ENCODE data around the gene FOXJ1. TPM values are rescaled to one million over a fixed set of nuclear protein-coding genes. Genes with fewer than 3 reads are reported as not detected.
A peak's percentile ranks its signal among the peaks of the same experiment; 100 is the strongest.

FOXJ1 gene
- total and polyA plus RNA-seq, 2 donors, result 0.90 to 1.4 TPM

- Histone ChIP-seq H3K36me3 (ENCODE audit: insufficient read depth) (no peaks in the 10 kb centered on the region), H3K27ac (ENCODE audit: low read depth) (no peak overlapping the region), H3K4me1 (ENCODE audit: insufficient read depth) (no peaks in the 10 kb centered on the region), H3K4me3 (ENCODE audit: low read depth, low read length) (no peak overlapping the region)
- DNase-seq (ENCODE audit: extremely low spot score), result no peak
- WGBS, result 89% methylated on average over 7 of the region's 7 CpGs
Measured at GRCh38 chr17:76115138-76115754, 25.8 kb downstream of the FOXJ1 start.

GRCh38 chr17:76111956-76112355 is 29.1 kb downstream of the FOXJ1 start:
- Histone ChIP-seq H3K4me3 (ENCODE audit: low read depth, low read length) (no peak overlapping the region), H3K36me3 (ENCODE audit: insufficient read depth) (no peaks in the 10 kb centered on the region), H3K27ac (ENCODE audit: low read depth) (no peak overlapping the region), H3K4me1 (ENCODE audit: insufficient read depth) (no peaks in the 10 kb centered on the region)
- 88% methylated on average over 2 of the region's 2 CpGs for WGBS
- no peak for DNase-seq (ENCODE audit: extremely low spot score)

DNA sequence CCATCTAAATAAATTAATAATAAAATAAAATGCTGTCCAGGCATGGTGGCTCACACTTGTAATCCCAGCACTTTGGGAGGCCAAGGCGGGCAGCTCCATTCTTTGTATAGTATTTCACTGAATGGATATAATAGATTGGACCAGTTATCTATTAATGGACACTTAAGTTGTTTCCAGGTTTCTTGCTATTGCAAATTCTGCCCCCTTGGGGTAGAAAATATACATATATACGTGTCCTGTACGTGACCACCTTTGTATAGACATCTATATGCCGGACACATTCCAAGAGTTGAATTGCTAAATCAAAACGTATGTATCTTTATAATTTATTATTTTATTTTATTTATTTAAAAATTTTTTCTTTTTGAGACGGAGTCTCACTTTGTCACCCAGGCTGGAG is 33.5 kb downstream of the FOXJ1 start:
- Histone ChIP-seq H3K4me1 (ENCODE audit: insufficient read depth) (no peaks in the 10 kb centered on the region), H3K27ac (ENCODE audit: low read depth) (no peak overlapping the region), H3K4me3 (ENCODE audit: low read depth, low read length) (no peak overlapping the region), H3K36me3 (ENCODE audit: insufficient read depth) (no peaks in the 10 kb centered on the region)
- WGBS, result 87% methylated on average over 6 of the region's 6 CpGs
- no peak for DNase-seq (ENCODE audit: extremely low spot score)

DNA sequence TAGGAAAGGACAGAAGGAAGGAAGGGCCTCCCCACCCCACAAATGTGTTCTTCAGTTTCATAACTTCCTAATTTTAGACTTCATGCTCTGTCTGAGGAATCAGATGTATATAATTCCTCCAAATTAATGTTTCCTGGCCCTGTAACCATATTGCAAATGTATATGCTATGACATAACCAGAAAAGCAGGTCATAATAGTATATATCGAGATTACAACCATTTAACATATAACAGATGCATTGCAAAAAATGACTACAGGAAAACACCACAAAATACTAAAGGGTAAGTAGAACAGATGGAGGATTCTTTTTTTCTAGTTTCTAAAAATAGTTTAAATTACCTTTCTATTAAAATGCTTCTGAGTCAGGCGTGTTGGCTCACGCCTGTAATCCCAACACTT is 34.3 kb downstream of the FOXJ1 start:
- H3K4me3 ChIP-seq (ENCODE audit: low read depth, low read length), result no peak overlapping the region
- DNase-seq (ENCODE audit: extremely low spot score), result no peak
- 36% methylated on average over 3 of the region's 3 CpGs for WGBS
- no peaks in the 10 kb centered on the region for H3K36me3 ChIP-seq (ENCODE audit: insufficient read depth)
- no peaks in the 10 kb centered on the region for H3K4me1 ChIP-seq (ENCODE audit: insufficient read depth)
- H3K27ac ChIP-seq (ENCODE audit: low read depth), result no peak overlapping the region

GRCh38 chr17:76104896-76105231 is 36.2 kb downstream of the FOXJ1 start:
- WGBS, result 72% methylated on average over 5 of the region's 5 CpGs

DNA sequence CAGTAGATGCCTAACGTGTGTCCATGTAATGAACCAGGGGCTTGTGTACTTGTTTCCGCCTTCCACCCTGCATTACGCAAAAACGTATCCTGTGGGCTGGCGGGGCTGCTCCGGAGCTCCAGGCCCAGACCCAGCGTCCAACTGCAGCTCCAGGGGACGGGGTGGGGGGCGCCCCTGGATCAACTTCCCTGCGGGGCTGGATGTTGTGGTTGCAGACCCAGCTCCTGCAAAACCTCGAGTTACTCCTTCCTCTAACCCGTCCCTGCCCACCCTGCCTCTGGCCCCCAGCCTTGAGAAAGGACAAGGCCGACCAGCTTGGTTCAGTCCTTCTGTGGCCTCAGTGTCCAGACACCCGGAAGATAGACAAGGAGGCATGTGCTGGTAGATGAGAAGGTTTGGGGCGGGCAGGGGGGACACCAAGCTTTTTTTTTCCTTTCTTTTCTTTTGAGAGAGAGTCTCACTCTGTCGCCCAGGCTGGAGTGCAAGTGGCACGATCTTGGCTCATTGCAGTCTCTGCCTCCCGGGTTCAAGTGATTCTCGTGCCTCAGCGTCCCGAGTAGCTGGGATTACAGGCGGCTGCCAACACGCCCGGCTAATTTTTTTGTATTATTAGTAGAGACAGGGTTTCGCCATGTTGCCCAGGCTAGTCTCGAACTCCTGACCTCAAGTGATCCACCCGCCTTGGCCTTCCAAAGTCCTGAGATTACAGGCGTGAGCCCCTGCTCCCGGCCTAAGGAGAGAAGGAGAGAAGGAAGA is 36.7 kb downstream of the FOXJ1 start:
- no peaks in the 10 kb centered on the region for H3K36me3 ChIP-seq (ENCODE audit: insufficient read depth)
- H3K4me1 ChIP-seq (ENCODE audit: insufficient read depth), result no peaks in the 10 kb centered on the region
- peak overlapping the region; percentile 82 for H3K27ac ChIP-seq (ENCODE audit: low read depth)
- no peak for DNase-seq (ENCODE audit: extremely low spot score)
- 88% methylated on average over 29 of the region's 29 CpGs for WGBS
- peak overlapping the region; percentile 87 for H3K4me3 ChIP-seq (ENCODE audit: low read depth, low read length)

More at GRCh38 chr17:76104896-76105231, 36.2 kb downstream of the FOXJ1 start:
- Histone ChIP-seq H3K36me3 (ENCODE audit: insufficient read depth) (no peaks in the 10 kb centered on the region), H3K4me3 (ENCODE audit: low read depth, low read length) (no peak overlapping the region), H3K4me1 (ENCODE audit: insufficient read depth) (no peaks in the 10 kb centered on the region), H3K27ac (ENCODE audit: low read depth) (no peak overlapping the region)
- DNase-seq (ENCODE audit: extremely low spot score), result no peak

DNA sequence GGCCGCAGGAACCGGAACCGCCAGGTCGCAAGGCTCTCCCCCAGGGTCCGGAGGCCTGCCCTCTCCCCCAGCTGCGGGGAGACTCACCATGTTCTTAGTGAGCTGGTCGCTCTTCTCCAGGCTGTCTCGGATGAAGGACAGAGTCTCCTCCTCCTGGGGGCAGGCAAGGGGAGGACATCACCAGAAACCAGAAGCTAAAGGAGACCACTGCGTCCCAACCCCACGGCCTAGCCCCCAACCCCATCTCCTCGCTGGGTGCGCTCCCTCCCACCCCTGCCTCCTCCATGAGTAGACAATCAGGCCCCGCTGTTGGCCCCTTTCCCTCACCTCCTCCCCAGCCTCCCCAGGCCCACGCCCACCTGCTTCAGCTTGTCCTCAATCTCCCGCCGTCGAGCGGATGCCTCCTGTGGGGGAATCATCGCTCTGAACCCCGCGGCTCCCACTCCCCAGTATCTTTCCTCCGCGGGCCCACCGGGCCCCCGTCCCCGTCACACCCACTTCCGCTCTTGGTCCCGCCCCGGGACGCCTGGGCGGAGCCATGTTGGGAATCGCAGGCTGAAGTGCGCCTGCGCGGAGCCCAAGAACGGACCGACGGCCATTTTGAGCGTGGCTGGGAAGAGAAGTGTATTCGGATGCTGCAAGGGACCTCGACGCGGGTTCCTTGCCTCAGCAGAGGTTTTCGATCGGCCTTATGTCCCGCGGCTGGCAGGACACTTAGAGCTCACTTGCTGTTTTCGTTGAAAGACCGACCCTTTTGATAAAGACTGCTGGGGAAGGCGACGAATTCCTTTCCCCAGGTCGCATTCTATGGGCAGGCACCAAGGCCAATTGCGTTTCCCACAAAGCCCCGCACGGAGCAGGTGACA is 37.5 kb downstream of the FOXJ1 start, which contains the start of gene EXOC7:
TSS of gene EXOC7 (minus strand) at position 514 of the 866 bp plus-strand sequence. CDS start at position 419, 95 bp downstream.
- DNase-seq (ENCODE audit: extremely low spot score), result peak; percentile 82
- peak within 1 kb of the TSS; percentile 87 for H3K4me3 ChIP-seq (ENCODE audit: low read depth, low read length)
- WGBS, result 5% methylated on average over 55 of the region's 55 CpGs
- H3K36me3 ChIP-seq (ENCODE audit: insufficient read depth), result no peaks in the 10 kb centered on the region
- peak within 1 kb of the TSS; percentile 82 for H3K27ac ChIP-seq (ENCODE audit: low read depth)
- no peaks in the 10 kb centered on the region for H3K4me1 ChIP-seq (ENCODE audit: insufficient read depth)

DNA sequence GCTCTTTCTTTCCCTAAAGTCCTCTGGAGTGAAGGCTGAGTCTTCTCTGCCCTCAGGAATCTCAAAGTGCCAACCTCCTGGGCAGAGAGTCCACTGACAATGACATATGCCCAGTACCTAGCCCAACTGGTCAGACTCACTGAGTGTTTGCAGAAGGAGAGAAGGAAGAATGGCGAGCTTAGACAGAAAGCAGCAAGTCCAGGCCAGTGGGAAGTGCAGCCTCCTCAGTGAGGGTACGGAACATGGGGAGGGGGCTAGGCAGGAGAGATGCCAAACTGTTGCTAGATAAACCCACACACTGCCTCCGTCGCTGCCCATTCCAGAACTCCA is 38.1 kb downstream of the FOXJ1 start:
- Histone ChIP-seq H3K27ac (ENCODE audit: low read depth) (peak overlapping the region; percentile 24), H3K4me3 (ENCODE audit: low read depth, low read length) (peak overlapping the region; percentile 87), H3K36me3 (ENCODE audit: insufficient read depth) (no peaks in the 10 kb centered on the region), H3K4me1 (ENCODE audit: insufficient read depth) (no peaks in the 10 kb centered on the region)
- 2% methylated on average over 4 of the region's 4 CpGs for WGBS
- no peak for DNase-seq (ENCODE audit: extremely low spot score)

DNA sequence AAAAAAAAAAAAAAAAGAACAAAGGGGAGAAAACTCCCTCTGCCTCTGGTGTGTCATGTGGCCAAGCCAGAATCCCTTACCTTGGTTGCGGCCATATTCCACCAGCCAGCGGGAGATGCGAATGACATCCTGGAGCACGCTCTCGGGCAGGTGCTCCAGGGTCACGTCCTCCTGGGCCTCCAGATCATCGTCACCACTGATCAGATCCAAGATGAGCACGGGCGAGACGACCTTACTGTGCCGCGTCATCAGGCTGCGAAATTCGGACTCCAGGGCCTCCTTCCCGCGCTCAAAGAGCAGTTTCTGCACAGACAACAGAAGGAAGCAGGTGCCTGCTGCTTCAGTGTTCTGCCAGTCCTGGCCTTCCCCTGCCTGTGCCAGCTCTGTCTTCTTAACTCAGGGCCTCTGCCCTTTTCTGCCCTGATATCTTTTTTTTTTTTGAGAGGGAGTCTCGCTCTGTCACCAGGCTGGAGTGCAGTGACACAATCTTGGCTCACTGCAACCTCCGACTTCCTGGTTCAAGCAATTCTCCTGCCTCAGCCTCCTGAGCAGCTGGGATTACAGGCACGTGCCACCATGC is 43.2 kb downstream of the FOXJ1 start:
- 91% methylated on average over 19 of the region's 19 CpGs for WGBS
- Histone ChIP-seq H3K27ac (ENCODE audit: low read depth) (no peak overlapping the region), H3K36me3 (ENCODE audit: insufficient read depth) (peaks cover 2% of the 10 kb centered on the region), H3K4me1 (ENCODE audit: insufficient read depth) (no peaks in the 10 kb centered on the region), H3K4me3 (ENCODE audit: low read depth, low read length) (no peak overlapping the region)
- no peak for DNase-seq (ENCODE audit: extremely low spot score)

- H3K4me1 ChIP-seq (ENCODE audit: insufficient read depth), result no peaks in the 10 kb centered on the region
- 87% methylated on average over 13 of the region's 13 CpGs for WGBS
- no peak for DNase-seq (ENCODE audit: extremely low spot score)
- peaks cover 2% of the 10 kb centered on the region for H3K36me3 ChIP-seq (ENCODE audit: insufficient read depth)
- no peak overlapping the region for H3K27ac ChIP-seq (ENCODE audit: low read depth)
- H3K4me3 ChIP-seq (ENCODE audit: low read depth, low read length), result no peak overlapping the region
Measured at GRCh38 chr17:76095943-76096342, 45.1 kb downstream of the FOXJ1 start.

GRCh38 chr17:76094046-76094445 is 47.0 kb downstream of the FOXJ1 start:
- Histone ChIP-seq H3K36me3 (ENCODE audit: insufficient read depth) (peaks cover 5% of the 10 kb centered on the region), H3K4me3 (ENCODE audit: low read depth, low read length) (no peak overlapping the region), H3K27ac (ENCODE audit: low read depth) (no peak overlapping the region), H3K4me1 (ENCODE audit: insufficient read depth) (no peaks in the 10 kb centered on the region)
- 87% methylated on average over 11 of the region's 11 CpGs for whole genome bisulfite sequencing
- DNase-seq (ENCODE audit: extremely low spot score), result no peak

DNA sequence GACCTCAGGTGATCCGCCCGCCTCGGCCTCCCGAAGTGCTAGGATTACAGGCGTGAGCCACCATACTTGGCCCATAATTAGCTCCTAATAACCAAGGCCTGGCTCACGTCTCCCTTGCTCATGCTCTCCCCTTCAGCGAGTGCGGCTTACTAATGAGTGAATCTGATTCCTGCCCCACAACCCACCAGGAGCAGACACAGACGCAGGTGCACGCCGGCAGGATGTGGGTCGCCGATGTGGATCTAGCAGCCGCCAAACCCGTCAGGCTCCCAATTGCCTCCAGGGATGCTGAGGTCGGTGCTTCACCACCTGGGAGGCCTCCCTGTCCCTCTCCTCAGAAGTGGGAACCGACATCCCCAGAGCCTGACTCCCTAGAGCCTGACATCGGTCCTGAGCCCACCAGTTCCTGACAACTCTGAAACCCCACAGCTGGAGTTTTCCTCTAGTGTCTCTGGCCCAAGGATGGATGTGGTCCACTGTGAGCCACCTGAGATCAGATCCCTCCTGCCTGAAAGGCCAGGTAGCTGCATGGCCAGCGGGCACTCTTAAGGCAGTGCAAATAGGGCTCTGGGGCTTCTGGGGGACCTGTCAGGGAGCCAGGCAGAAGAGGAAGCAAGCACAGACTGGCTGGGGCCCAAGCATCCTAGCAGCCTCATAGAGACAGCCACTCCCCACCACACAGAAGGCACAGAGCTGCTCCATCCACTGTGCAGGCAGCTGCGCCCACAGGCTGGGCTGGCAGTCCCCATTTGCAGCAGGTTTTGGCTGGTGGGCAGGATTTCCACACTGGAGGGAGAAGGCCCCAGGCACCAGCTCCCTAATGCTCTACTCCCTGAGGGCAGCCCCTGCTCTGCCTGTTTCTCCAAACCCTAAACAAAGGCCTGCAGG is 48.3 kb downstream of the FOXJ1 start:
- no peak overlapping the region for H3K27ac ChIP-seq (ENCODE audit: low read depth)
- no peaks in the 10 kb centered on the region for H3K4me1 ChIP-seq (ENCODE audit: insufficient read depth)
- no peak overlapping the region for H3K4me3 ChIP-seq (ENCODE audit: low read depth, low read length)
- H3K36me3 ChIP-seq (ENCODE audit: insufficient read depth), result peaks cover 4% of the 10 kb centered on the region
- DNase-seq (ENCODE audit: extremely low spot score), result no peak
- 94% methylated on average over 20 of the region's 20 CpGs for WGBS

All from urinary bladder (tissue), 4 donors.